ENCODE data around the gene MKKS.
A peak's percentile ranks its signal among the peaks of the same experiment; 100 is the strongest.
"Not testable (repeated sequence)": the region's sequence is repeated elsewhere in the genome, so short reads cannot be mapped to it uniquely, and the experiment has no call there.

MKKS gene

GRCh38 chr20:10448270-10449156, 14.5 kb upstream of the MKKS start:
- DNase-seq, result no peak

GRCh38 chr20:10447028-10447427, 13.0 kb upstream of the MKKS start:
- DNase-seq, result peak; percentile 54

GRCh38 chr20:10445758-10446157, 11.7 kb upstream of the MKKS start:
- no peak for DNase-seq

- DNase-seq, result no peak
These were observed 9.9 kb upstream of the MKKS start for GRCh38 chr20:10443936-10444335.

GRCh38 chr20:10438217-10438616, 4.2 kb upstream of the MKKS start:
- no peak for DNase-seq

GRCh38 chr20:10436053-10436699, 2.2 kb upstream of the MKKS start:
- DNase-seq, result no peak

- DNase-seq, result peak; percentile 88
These were observed 1.1 kb upstream of the MKKS start, which contains the start of gene SLX4IP for GRCh38 chr20:10434832-10435812. Gene SLX4IP (plus strand): TSS chr20:10435305. CDS start chr20:10458205, 22,900 bp downstream.

GRCh38 chr20:10434467-10434831, 427 bp upstream of the MKKS start:
- peak; percentile 77 for DNase-seq

- DNase-seq, result peak; percentile 5
These were observed 904 bp downstream of the MKKS start for GRCh38 chr20:10433014-10433622.

- DNase-seq, result no peak
These were observed 1.9 kb downstream of the MKKS start for GRCh38 chr20:10432079-10432478.

GRCh38 chr20:10430704-10431103, 3.3 kb downstream of the MKKS start:
- no peak for DNase-seq

- DNase-seq, result no peak
These were observed 4.0 kb downstream of the MKKS start for GRCh38 chr20:10430000-10430466.

- no peak for DNase-seq
These were observed 4.5 kb downstream of the MKKS start for GRCh38 chr20:10429443-10429981.

- no peak for DNase-seq
These were observed 6.0 kb downstream of the MKKS start for GRCh38 chr20:10428008-10428407.

- DNase-seq, result peak; percentile 58
These were observed 6.8 kb downstream of the MKKS start for GRCh38 chr20:10427060-10427692.

GRCh38 chr20:10423735-10424134, 10.3 kb downstream of the MKKS start:
- no peak for DNase-seq

- DNase-seq, result no peak
These were observed 14.4 kb downstream of the MKKS start for GRCh38 chr20:10419550-10420133.

- not testable (repeated sequence) for DNase-seq
These were observed 16.8 kb downstream of the MKKS start for GRCh38 chr20:10417218-10417617.

- DNase-seq, result no peak
These were observed 18.9 kb downstream of the MKKS start for GRCh38 chr20:10415013-10415650.

- no peak for DNase-seq
These were observed 21.2 kb downstream of the MKKS start for GRCh38 chr20:10412591-10413408.

Data from CD4-positive, alpha-beta T cell treated with Interleukin-6 for 4 hours (primary cell).